GM13976 (cell line): ENCODE data around the gene CRELD1.

Experiments used
- DNase-seq: peaks from one replicate; pipeline ENCODE4 v3.0.0; 2012; ENCODE audit warnings: low spot score
- in situ Hi-C: fragments of 300-500 bp; cut with MboI; formaldehyde crosslinking; loops from one replicate; pipeline ENCODE4 v1.12.0; 2022; ENCODE audit warnings: low sequenced_read_pairs, mixed read lengths, inconsistent platforms; ENCODE audit not compliant: unreplicated experiment
- TF ChIP-seq, protein P1 (sequence below): IDR thresholded peaks from 2 replicates; pipeline ENCODE4 v1.5.1; 2012; ENCODE audit warnings: borderline replicate concordance, mild to moderate bottlenecking; ENCODE audit not compliant: insufficient read depth; ENCODE audit errors: extremely low read depth, missing control alignments, control extremely low read depth

The CRELD1 gene

DNA sequence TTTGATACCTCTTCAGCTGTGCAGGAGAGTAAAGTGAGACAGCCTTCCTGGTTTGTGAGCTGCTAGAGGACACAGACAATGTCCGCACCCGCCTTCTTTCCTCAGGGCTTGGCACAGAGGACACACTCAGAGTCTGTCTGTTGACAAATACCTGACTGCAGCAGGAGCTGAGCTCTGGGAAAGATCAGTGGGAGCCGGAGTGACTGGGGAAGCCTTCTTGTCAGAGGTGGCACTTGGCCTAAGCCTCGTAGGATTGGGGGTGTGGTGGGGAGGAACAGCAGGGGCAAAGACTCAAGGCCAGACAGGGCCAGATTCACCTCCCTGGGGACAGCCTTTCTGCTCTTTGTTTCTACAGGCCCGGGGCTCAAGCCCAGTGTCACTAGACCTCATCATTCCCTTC lies 20.0 kb upstream of the CRELD1 start:
- TF ChIP-seq, protein P1, sequence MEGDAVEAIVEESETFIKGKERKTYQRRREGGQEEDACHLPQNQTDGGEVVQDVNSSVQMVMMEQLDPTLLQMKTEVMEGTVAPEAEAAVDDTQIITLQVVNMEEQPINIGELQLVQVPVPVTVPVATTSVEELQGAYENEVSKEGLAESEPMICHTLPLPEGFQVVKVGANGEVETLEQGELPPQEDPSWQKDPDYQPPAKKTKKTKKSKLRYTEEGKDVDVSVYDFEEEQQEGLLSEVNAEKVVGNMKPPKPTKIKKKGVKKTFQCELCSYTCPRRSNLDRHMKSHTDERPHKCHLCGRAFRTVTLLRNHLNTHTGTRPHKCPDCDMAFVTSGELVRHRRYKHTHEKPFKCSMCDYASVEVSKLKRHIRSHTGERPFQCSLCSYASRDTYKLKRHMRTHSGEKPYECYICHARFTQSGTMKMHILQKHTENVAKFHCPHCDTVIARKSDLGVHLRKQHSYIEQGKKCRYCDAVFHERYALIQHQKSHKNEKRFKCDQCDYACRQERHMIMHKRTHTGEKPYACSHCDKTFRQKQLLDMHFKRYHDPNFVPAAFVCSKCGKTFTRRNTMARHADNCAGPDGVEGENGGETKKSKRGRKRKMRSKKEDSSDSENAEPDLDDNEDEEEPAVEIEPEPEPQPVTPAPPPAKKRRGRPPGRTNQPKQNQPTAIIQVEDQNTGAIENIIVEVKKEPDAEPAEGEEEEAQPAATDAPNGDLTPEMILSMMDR: no peak
- no peak for DNase-seq
- in situ Hi-C loops: no loop called here

DNA sequence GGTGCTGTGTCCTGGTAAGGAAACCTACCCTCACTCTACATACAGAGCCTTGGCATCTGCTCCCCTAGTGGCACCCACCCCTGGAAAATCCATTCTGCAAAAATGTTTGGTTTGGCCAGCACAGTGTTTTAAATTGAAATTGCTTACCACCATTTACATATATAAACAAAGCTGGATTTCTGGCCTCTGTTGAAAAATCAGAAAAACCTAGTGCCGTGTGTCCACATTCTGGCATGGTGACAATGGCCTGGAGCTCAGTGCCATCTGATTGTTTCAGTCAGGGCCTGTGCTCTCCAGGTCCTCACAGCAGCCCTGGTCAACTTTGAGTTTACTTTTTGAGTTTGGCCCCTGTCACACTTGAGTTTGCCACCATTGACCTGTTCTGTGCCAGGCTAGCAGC lies 19.6 kb upstream of the CRELD1 start:
- TF ChIP-seq, protein P1: no peak
- in situ Hi-C loops: no loop called here
- no peak for DNase-seq

DNA sequence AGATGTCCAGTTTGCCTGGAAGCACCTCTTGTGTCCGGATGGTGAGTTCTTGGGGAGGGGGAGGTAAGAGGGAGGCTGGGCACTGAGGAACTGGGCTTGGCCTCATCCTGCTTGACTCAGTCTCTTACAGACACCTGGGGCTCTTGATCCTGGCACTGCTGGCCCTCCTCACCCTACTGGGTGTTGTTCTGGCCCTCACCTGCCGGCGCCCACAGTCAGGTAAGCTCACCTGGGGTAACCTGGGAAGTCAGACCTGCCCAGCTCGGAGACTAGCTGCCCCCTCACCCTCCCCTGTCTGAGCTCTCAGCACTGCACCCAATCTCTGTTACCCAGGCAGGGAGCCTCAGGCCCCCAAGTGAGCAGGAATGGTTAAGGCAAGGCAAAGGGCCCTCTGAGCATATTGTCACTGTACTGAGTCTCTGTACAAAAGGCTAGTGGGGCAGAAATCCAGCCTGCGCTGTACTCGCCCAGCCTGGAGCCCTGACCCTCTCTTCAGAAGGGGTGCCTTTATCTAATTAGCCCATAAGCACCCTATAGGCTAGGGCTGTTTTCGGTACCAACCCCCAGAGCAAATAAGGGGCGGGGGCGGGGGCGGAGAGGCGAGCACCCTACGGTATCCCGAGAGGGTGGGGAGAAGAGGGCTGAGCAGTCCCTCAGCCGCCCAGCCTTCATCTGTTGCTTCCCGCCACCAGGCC lies 18.9 kb upstream of the CRELD1 start:
- in situ Hi-C loops: no loop called here
- no peak for DNase-seq
- TF ChIP-seq, protein P1: no peak

DNA sequence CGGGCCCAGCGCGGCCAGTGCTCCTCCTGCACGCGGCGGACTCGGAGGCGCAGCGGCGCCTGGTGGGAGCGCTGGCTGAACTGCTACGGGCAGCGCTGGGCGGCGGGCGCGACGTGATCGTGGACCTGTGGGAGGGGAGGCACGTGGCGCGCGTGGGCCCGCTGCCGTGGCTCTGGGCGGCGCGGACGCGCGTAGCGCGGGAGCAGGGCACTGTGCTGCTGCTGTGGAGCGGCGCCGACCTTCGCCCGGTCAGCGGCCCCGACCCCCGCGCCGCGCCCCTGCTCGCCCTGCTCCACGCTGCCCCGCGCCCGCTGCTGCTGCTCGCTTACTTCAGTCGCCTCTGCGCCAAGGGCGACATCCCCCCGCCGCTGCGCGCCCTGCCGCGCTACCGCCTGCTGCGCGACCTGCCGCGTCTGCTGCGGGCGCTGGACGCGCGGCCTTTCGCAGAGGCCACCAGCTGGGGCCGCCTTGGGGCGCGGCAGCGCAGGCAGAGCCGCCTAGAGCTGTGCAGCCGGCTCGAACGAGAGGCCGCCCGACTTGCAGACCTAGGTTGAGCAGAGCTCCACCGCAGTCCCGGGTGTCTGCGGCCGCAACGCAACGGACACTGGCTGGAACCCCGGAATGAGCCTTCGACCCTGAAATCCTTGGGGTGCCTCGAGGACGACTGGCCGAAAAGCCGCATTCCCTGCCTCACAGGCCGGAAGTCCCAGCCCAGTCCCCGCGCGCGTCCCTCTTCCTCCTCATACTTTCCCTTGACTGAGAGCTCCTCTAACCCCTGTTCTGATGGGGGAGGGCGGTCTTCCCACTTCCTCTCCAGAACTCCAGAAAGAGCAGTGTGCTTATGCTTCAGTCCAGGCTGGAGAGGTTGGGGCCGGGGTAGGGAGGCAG lies 18.1 kb upstream of the CRELD1 start:
- in situ Hi-C loops: no loop called here
- TF ChIP-seq, protein P1: peak; percentile 40
- peak; percentile 68 for DNase-seq

DNA sequence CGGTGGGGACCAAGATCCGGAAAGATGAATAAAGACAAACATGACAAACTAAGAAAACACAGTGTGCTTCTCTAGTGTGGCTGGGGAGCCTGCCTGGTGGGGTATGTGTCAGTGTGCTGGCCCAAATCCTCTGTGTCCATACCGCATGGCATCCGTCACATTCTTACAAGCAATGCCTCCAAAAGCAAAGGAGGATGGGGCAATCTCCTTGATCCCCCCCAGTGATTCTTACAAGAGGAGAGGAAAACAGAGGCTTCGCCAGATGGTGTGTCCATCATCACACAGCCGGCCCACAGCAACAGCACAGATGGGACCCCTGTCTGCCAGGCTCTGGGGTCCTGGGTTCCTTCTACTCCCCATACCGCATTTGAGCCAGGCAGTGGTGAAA lies 17.3 kb upstream of the CRELD1 start:
- TF ChIP-seq, protein P1: no peak
- DNase-seq: no peak
- in situ Hi-C loops: no loop called here

DNA sequence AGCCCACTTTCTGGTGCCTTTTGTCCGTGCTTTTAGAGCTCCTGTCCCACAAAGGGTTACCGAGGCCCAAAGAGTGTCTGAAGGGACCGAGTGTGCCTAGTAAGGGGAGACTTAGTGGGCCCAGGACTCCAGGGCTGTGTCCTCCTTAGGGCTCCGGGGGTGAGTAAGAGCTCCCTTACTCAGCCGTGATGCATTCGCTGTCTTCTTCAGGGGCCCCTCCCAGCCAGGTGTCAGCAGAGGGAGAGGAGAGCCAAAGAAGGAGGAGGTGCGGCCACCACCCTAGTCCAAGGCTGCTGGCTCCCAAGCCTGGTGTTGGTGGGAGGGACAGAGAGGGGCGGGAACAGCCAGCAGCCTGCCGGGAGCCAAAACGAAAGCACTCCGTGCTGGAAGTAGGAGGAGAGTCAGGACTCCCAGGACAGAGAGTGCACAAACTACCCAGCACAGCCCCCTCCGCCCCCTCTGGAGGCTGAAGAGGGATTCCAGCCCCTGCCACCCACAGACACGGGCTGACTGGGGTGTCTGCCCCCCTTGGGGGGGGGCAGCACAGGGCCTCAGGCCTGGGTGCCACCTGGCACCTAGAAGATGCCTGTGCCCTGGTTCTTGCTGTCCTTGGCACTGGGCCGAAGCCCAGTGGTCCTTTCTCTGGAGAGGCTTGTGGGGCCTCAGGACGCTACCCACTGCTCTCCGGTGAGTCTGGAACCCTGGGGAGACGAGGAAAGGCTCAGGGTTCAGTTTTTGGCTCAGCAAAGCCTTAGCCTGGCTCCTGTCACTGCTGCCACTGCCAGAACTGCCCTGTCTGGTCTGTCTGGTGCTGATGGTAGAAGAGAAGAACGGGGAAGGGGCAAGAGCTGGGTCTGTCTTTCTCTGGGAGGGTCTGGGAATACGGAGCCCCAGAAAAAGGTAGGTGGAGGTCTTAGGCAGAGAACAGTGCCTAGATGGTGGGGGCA lies 16.6 kb upstream of the CRELD1 start, which contains the start of gene IL17RC:
IL17RC (plus strand) TSS at position 365 of the 947 bp plus-strand sequence; CDS start at position 583, 218 bp downstream.
- TF ChIP-seq, protein P1: no peak
- no peak for DNase-seq
- in situ Hi-C loops: no loop called here
